Ectodermal cell (in vitro differentiated cells): ENCODE results near the gene CD68. TPM values are rescaled to one million over a fixed set of nuclear protein-coding genes. Genes with fewer than 3 reads are reported as not detected.

Experiments
- H3K27ac ChIP-seq: 2 replicates; pipeline ENCODE4 v1.7.0; 2013; ENCODE audit warnings: mild to moderate bottlenecking, low read depth, low read length; ENCODE audit not compliant: insufficient read depth, poor library complexity, severe bottlenecking
- H3K27me3 ChIP-seq: 2 replicates; pipeline ENCODE4 v1.7.0; 2013; ENCODE audit warnings: mild to moderate bottlenecking, low read length; ENCODE audit not compliant: insufficient read depth, control insufficient read depth, poor library complexity, severe bottlenecking
- H3K36me3 ChIP-seq: one replicate; pipeline ENCODE4 v1.7.0; 2013; ENCODE audit warnings: low read length; ENCODE audit not compliant: control insufficient read depth, insufficient read depth
- H3K4me1 ChIP-seq: one replicate; pipeline ENCODE4 v1.7.0; 2013; ENCODE audit warnings: low read length; ENCODE audit not compliant: control insufficient read depth, insufficient read depth
- H3K4me3 ChIP-seq: 2 replicates; pipeline ENCODE4 v1.7.0; 2013; ENCODE audit warnings: low read depth, low read length, control low read depth; ENCODE audit not compliant: insufficient read depth
- H3K9me3 ChIP-seq: 2 replicates; pipeline ENCODE4 v1.7.0; 2013; ENCODE audit warnings: mild to moderate bottlenecking, low read length, moderate library complexity; ENCODE audit not compliant: control insufficient read depth
- WGBS, 2 experiments: methylation state at CpG; one replicate each; pipeline ENCODE4 v1.1.7; 2013; ENCODE audit warnings: missing lambda C conversion rate in 2 of 2; 5-methylcytosine and 5-hydroxymethylcytosine counted together
- polyA plus RNA-seq, 4 experiments: library from polyadenylated mRNA; stranded (reverse); fragments of 50-300 nt; gene quantifications; one replicate each; pipeline ENCODE4 v1.2.3, GENCODE V29; 2013

The CD68 gene
- not detected for polyA plus RNA-seq (2013, experiment 1 of 4)
- polyA plus RNA-seq (2013, experiment 2 of 4): not detected
- polyA plus RNA-seq (2013, experiment 3 of 4): 0.27 TPM
- polyA plus RNA-seq (2013, experiment 4 of 4): not detected

GRCh38 chr17:7579001-7579833, at the start of gene CD68:
Gene CD68, plus strand, starts transcription at chr17:7579638. Its CDS starts 40 bp downstream, at chr17:7579678.
- H3K4me1 ChIP-seq: peaks cover 8% of the 10 kb centered on the region
- no peaks in the 10 kb centered on the region for H3K9me3 ChIP-seq
- WGBS, 2 experiments: 58% methylated on average over 7 of the region's 7 CpGs
- peak within 1 kb of the TSS; percentile 67 for H3K27ac ChIP-seq
- no peak within 1 kb of the TSS for H3K4me3 ChIP-seq
- no peaks in the 10 kb centered on the region for H3K27me3 ChIP-seq
- H3K36me3 ChIP-seq: peaks cover 39% of the 10 kb centered on the region

GRCh38 chr17:7530023-7530900, 49.2 kb upstream of the CD68 start:
- no peak overlapping the region for H3K4me3 ChIP-seq
- H3K36me3 ChIP-seq: no peaks in the 10 kb centered on the region
- H3K27me3 ChIP-seq: no peaks in the 10 kb centered on the region
- H3K27ac ChIP-seq: no peak overlapping the region
- 85 to 92% methylated on average over 6 of the region's 6 CpGs for WGBS, 2 experiments
- H3K4me1 ChIP-seq: no peaks in the 10 kb centered on the region
- no peaks in the 10 kb centered on the region for H3K9me3 ChIP-seq

- Histone ChIP-seq H3K27ac (no peak overlapping the region), H3K4me3 (no peak overlapping the region), H3K36me3 (no peaks in the 10 kb centered on the region), H3K4me1 (no peaks in the 10 kb centered on the region), H3K27me3 (peaks cover 3% of the 10 kb centered on the region), H3K9me3 (no peaks in the 10 kb centered on the region)
- WGBS, 2 experiments: 79 to 83% methylated on average over 3 of the region's 3 CpGs
Observed at GRCh38 chr17:7538050-7538449, 41.4 kb upstream of the CD68 start.

- Histone ChIP-seq H3K4me3 (no peak overlapping the region), H3K27ac (no peak overlapping the region)
- 76 to 81% methylated on average over 11 of the region's 11 CpGs for WGBS, 2 experiments
Observed at GRCh38 chr17:7538891-7539545, 40.4 kb upstream of the CD68 start.

GRCh38 chr17:7541074-7541621, 38.3 kb upstream of the CD68 start:
- Histone ChIP-seq H3K27ac (no peak overlapping the region), H3K36me3 (no peaks in the 10 kb centered on the region), H3K9me3 (no peaks in the 10 kb centered on the region), H3K4me3 (no peak overlapping the region), H3K4me1 (no peaks in the 10 kb centered on the region), H3K27me3 (peaks cover 11% of the 10 kb centered on the region)
- 89 to 91% methylated on average over 9 of the region's 9 CpGs for WGBS, 2 experiments

More at GRCh38 chr17:7538891-7539545, 40.4 kb upstream of the CD68 start:
- peaks cover 11% of the 10 kb centered on the region for H3K27me3 ChIP-seq
- H3K36me3 ChIP-seq: no peaks in the 10 kb centered on the region
- no peaks in the 10 kb centered on the region for H3K9me3 ChIP-seq
- H3K4me1 ChIP-seq: no peaks in the 10 kb centered on the region

GRCh38 chr17:7544911-7545310, 34.5 kb upstream of the CD68 start:
- peaks cover 31% of the 10 kb centered on the region for H3K27me3 ChIP-seq
- no peak overlapping the region for H3K4me3 ChIP-seq
- H3K4me1 ChIP-seq: no peaks in the 10 kb centered on the region
- no peaks in the 10 kb centered on the region for H3K9me3 ChIP-seq
- WGBS, 2 experiments: 72 to 83% methylated on average over 6 of the region's 6 CpGs
- H3K36me3 ChIP-seq: no peaks in the 10 kb centered on the region
- H3K27ac ChIP-seq: no peak overlapping the region

GRCh38 chr17:7548585-7549400, 30.6 kb upstream of the CD68 start, which contains the start of gene TNFSF12:
Gene TNFSF12, plus strand, starts transcription at chr17:7549058. Its CDS starts 96 bp downstream, at chr17:7549154.
- H3K27ac ChIP-seq: no peak within 1 kb of the TSS
- H3K36me3 ChIP-seq: no peaks in the 10 kb centered on the region
- H3K4me1 ChIP-seq: no peaks in the 10 kb centered on the region
- no peaks in the 10 kb centered on the region for H3K9me3 ChIP-seq
- WGBS, 2 experiments: 7% methylated on average over 63 to 65 of the region's 65 CpGs
- H3K27me3 ChIP-seq: peaks cover 21% of the 10 kb centered on the region
- H3K4me3 ChIP-seq: peak within 1 kb of the TSS; percentile 54

- no peaks in the 10 kb centered on the region for H3K4me1 ChIP-seq
- peak overlapping the region; percentile 54 for H3K4me3 ChIP-seq
- 81 to 83% methylated on average over 20 of the region's 20 CpGs for WGBS, 2 experiments
- peaks cover 20% of the 10 kb centered on the region for H3K27me3 ChIP-seq
- no peak overlapping the region for H3K27ac ChIP-seq
- no peaks in the 10 kb centered on the region for H3K9me3 ChIP-seq
- no peaks in the 10 kb centered on the region for H3K36me3 ChIP-seq
Observed at GRCh38 chr17:7549401-7550055, 29.9 kb upstream of the CD68 start.

GRCh38 chr17:7550344-7550743, 29.1 kb upstream of the CD68 start:
- Histone ChIP-seq H3K9me3 (no peaks in the 10 kb centered on the region), H3K27ac (no peak overlapping the region), H3K4me1 (no peaks in the 10 kb centered on the region), H3K4me3 (no peak overlapping the region), H3K36me3 (no peaks in the 10 kb centered on the region), H3K27me3 (peaks cover 20% of the 10 kb centered on the region)
- WGBS, 2 experiments: 87 to 89% methylated on average over 6 of the region's 6 CpGs
